ENCODE results near the gene MOB3C.

Gene MOB3C

GRCh38 chr1:46580140-46580903 is 36.3 kb downstream of the MOB3C start:
- Mint-ChIP-seq H3K9me3 (peaks cover 0 to 4% of the 10 kb centered on the region in 2 donors), H3K4me1 (peaks cover 36% of the 10 kb centered on the region), H3K27me3 (no peaks in the 10 kb centered on the region), H3K4me3 (peak overlapping the region in 1 of 2 donors; percentile 51), H3K27ac (peak overlapping the region; percentile 75 to 80)
- DNase-seq = no peak
- ATAC-seq = no peak

DNA sequence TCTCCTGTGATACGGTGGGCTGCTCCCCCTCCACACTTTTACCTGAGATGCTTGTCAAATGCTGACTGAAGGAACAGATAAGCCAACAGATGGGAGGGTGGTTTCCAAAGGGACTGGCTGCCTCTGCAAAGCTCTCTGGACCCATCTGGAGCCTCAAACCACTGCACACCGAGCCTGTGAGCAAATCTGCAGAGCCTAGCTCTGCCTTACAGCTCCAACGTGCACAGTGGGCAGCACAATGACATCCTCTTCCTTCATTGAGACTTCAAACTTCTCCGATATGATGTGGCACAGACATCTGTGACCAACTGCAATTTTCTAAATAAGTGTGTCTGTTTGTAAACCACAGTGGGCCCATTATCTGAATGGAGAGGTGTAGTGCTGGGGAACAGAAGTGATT is 38.9 kb downstream of the MOB3C start:
- Mint-ChIP-seq H3K4me1 (peaks cover 23% of the 10 kb centered on the region), H3K27ac (no peak overlapping the region), H3K27me3 (no peaks in the 10 kb centered on the region), H3K4me3 (no peak overlapping the region), H3K9me3 (peaks cover 0 to 4% of the 10 kb centered on the region in 2 donors)
- DNase-seq (no peak), ATAC-seq (no peak)

- DNase-seq (no peak), ATAC-seq (no peak)
- Mint-ChIP-seq H3K27me3 (no peaks in the 10 kb centered on the region), H3K27ac (no peak overlapping the region), H3K9me3 (peaks cover 0 to 4% of the 10 kb centered on the region in 2 donors), H3K4me3 (no peak overlapping the region), H3K4me1 (peaks cover 12% of the 10 kb centered on the region)
Measured at GRCh38 chr1:46576596-46576995, 40.0 kb downstream of the MOB3C start.

DNA sequence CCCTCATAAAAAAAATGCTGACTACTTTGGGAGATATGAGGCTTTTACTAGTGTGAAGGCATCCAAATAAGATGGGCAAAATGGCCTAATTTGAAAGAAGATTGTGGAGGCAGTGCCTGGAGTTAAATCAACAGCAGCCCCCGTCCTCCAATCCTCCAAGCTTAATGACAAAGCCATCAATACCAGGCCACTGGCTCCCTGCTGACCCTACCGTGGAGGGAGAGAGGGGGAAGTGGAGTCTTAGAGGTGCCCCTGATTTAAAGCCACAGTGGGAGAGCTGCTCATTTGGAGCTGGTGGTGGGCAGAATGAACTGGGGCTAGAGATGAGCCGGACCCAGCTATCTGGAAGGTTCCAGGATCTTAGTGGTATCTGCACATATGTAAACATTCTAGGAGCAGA is 40.8 kb downstream of the MOB3C start:
- no peaks in the 10 kb centered on the region for H3K27me3 Mint-ChIP-seq
- DNase-seq = no peak
- H3K27ac Mint-ChIP-seq = no peak overlapping the region
- peaks cover 5% of the 10 kb centered on the region for H3K4me1 Mint-ChIP-seq
- no peak overlapping the region for H3K4me3 Mint-ChIP-seq
- peaks cover 0 to 2% of the 10 kb centered on the region in 2 donors for H3K9me3 Mint-ChIP-seq
- ATAC-seq = no peak

GRCh38 chr1:46575300-46575699 is 41.3 kb downstream of the MOB3C start:
- no peaks in the 10 kb centered on the region for H3K27me3 Mint-ChIP-seq
- no peak overlapping the region for H3K27ac Mint-ChIP-seq
- no peak for ATAC-seq

GRCh38 chr1:46571691-46572225 is 44.9 kb downstream of the MOB3C start:
- no peaks in the 10 kb centered on the region for H3K27me3 Mint-ChIP-seq
- H3K27ac Mint-ChIP-seq = no peak overlapping the region
- ATAC-seq (no peak), DNase-seq (no peak)
- no peaks in the 10 kb centered on the region for H3K9me3 Mint-ChIP-seq
- H3K4me1 Mint-ChIP-seq = no peaks in the 10 kb centered on the region
- no peak overlapping the region for H3K4me3 Mint-ChIP-seq

More at GRCh38 chr1:46575300-46575699, 41.3 kb downstream of the MOB3C start:
- peaks cover under 1% of the 10 kb centered on the region for H3K4me1 Mint-ChIP-seq
- no peak for DNase-seq
- no peak overlapping the region for H3K4me3 Mint-ChIP-seq
- no peaks in the 10 kb centered on the region for H3K9me3 Mint-ChIP-seq

DNA sequence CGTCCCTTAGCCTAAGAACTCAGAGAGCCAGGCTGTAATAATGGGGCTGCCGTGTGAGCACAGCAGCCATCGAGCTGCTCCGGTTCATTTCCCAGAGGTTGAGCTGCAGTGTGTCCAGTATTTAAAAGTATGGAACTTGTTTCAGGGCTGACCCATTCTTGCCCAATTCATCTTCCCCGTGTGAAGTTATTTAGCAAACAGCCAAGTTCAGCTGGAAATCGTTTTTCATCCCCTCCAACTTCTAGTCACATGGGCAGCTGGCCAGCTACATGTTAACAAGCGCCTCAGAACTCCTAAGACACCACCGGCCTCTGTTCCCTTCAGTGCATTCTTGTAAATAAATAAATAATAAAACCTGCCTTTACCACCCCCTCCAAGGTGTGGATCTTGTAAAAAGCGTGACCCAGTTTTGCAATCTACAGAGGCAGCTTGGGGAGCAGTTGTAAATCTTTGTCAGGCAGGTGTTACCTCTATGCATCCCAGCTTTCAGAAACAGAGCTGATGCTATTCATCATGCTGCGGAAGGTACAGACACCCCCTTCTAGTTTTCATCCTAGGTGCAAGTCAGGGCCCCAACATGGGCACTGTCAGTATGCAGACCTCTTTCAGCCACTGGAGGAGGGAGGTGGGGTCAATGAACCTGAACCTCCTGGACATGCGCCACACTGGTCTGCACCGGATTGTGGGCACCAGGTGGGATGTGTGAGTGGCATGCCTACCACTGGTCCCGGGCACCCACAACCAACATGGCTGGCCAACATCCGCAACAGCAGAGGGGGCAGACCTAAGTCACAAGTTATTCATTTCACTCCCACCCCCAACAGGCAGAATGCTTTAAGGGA is 46.5 kb downstream of the MOB3C start:
- Mint-ChIP-seq H3K9me3 (no peaks in the 10 kb centered on the region), H3K27ac (peak overlapping the region in 1 of 2 donors; percentile 67), H3K27me3 (no peaks in the 10 kb centered on the region), H3K4me1 (no peaks in the 10 kb centered on the region), H3K4me3 (no peak overlapping the region)
- DNase-seq (no peak), ATAC-seq (no peak)

GRCh38 chr1:46569116-46569515 is 47.5 kb downstream of the MOB3C start:
- H3K27ac Mint-ChIP-seq = no peak overlapping the region
- H3K4me1 Mint-ChIP-seq = no peaks in the 10 kb centered on the region
- ATAC-seq = no peak

DNA sequence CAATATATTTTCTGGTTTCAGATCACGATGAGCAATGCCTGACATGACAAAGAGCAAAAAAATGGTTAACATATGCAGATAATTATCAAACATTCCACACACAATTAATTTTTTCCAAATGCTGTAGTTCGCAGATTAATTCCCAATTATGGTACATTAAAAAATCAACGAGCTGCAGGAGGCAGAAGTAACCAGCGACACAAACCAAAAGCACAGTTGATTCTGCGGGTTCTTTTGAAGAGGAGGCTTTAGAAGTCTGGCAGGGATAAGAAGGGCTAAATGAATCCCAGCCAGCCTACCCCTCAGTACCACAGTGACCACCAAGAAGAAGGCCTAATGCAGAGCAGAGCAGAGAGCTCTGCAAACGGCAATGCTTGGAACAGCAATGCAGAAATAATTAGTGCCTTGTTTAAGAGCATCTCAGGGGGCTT is 48.1 kb downstream of the MOB3C start:
- Mint-ChIP-seq H3K27me3 (no peaks in the 10 kb centered on the region), H3K9me3 (no peaks in the 10 kb centered on the region), H3K4me1 (no peaks in the 10 kb centered on the region), H3K27ac (no peak overlapping the region), H3K4me3 (no peak overlapping the region)
- DNase-seq = no peak
- ATAC-seq = no peak

More at GRCh38 chr1:46569116-46569515, 47.5 kb downstream of the MOB3C start:
- Mint-ChIP-seq H3K9me3 (no peaks in the 10 kb centered on the region), H3K4me3 (no peak overlapping the region), H3K27me3 (no peaks in the 10 kb centered on the region)
- DNase-seq = no peak

DNA sequence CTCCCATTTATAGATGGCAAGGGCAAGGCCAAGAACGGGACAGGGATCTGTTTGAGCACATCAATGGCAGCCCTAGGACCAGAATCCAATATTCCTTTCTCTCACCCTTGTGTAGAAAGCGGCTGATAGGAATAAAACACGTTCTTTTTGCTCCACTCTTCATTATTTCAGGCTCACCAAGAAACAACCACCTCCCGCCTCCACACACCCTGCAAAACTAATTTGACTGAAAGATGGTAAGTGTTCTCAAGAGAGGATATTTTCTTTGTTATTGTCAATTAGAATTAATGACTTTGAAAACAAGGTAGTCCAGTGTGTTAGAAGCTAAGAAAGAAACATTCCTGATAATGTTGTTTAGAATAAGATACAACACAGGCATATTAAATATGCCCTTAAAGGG is 53.3 kb downstream of the MOB3C start:
- no peak overlapping the region for H3K4me3 Mint-ChIP-seq
- H3K4me1 Mint-ChIP-seq = no peaks in the 10 kb centered on the region
- no peak for ATAC-seq
- H3K27me3 Mint-ChIP-seq = no peaks in the 10 kb centered on the region
- no peaks in the 10 kb centered on the region for H3K9me3 Mint-ChIP-seq
- H3K27ac Mint-ChIP-seq = no peak overlapping the region
- DNase-seq = no peak

DNA sequence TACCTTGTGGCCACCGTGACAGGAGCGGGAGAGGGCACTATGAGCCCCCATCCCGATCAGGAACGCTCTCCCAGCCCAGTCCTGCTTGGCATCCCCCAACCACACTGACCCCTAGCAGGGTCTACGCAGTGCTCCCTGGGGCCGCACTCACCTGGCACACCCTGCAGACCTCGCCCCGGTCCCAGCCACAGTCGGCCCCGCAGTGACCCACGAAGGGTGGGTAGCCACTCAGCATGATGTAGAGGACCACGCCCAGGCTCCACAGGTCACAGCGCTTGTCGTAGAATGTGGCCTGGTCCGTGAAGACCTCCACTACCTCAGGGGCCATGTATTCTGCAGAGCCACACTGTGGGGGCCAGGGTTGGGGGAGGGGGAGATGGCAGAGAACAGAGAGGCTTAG is 54.1 kb downstream of the MOB3C start:
- no peaks in the 10 kb centered on the region for H3K27me3 Mint-ChIP-seq

DNA sequence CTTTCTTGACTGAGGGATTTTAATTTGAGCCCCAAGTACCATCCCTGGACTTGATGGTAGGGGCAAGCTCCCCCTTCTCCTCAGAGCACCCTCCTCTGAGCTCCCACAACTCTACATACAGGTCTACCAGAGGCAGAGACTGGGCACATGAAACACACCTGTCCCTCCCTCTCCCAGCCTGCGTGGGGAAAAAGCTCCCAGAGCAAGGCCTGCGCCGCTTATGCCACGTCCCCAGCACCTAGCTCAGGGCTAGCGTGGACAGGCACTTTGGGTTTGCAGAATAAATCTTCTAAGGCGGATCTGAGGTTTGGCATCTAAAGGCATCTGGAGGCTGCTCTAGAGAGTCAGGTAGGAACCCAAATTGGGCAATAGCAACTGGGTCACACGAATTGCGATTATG is 57.6 kb downstream of the MOB3C start:
- ATAC-seq = no peak
- Mint-ChIP-seq H3K9me3 (no peaks in the 10 kb centered on the region), H3K4me3 (no peak overlapping the region), H3K27ac (peak overlapping the region in 1 of 2 donors; percentile 77), H3K27me3 (no peaks in the 10 kb centered on the region), H3K4me1 (no peaks in the 10 kb centered on the region)
- no peak for DNase-seq

More for the DNA sequence above, 54.1 kb downstream of the MOB3C start:
- H3K4me3 Mint-ChIP-seq = no peak overlapping the region
- ATAC-seq (no peak), DNase-seq (no peak)
- H3K27ac Mint-ChIP-seq = no peak overlapping the region
- no peaks in the 10 kb centered on the region for H3K9me3 Mint-ChIP-seq
- H3K4me1 Mint-ChIP-seq = no peaks in the 10 kb centered on the region

DNA sequence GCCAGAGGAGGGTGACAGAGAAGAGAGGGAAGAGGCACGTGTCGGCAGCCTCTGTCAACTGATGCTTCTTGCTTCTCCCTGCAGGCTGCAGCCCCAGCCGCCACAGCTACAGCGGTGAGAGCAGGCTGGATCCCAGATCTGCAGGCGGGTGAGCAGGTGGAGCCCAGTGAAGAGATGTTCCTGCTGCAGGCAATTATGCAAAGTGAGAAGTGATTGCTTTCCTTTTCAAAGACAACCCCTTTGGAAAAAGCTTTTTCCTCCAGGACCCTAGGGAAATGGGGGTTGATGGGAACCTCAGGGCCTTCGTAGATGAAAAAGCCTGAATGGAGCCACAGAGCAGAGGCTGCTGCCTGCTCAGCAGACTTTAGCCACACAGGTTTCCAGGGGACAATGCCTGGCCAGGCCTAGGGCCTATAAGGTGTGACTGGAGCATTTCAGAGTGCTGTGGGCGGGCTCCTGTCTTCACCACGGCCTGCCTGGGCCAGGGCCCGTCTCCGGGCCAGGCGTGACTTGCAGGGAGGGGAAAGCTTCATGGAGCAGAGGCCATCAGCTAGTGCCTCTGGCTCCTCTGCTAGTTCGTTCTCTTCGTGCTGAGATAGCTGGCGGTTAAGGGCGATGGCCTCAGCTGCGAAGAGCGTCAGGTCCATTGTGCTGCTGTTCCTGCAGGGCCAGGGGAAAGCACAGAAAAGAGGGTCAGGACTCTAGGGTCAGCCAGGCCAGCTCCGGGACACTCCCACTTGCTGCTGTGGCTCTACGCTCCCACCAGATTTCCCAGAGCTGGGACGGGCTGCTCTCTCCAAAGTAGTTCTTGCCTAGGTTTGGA is 58.3 kb downstream of the MOB3C start:
- ATAC-seq = no peak
- Mint-ChIP-seq H3K9me3 (no peaks in the 10 kb centered on the region), H3K27me3 (no peaks in the 10 kb centered on the region), H3K4me1 (no peaks in the 10 kb centered on the region), H3K27ac (peak overlapping the region in 1 of 2 donors; percentile 77), H3K4me3 (no peak overlapping the region)
- no peak for DNase-seq
